Inflammatory macrophage treated with lipopolysaccharide for 1 hour (primary cell): ENCODE measurements around the gene PSMB8.
A peak's percentile ranks its signal among the peaks of the same experiment; 100 is the strongest.
"Not testable (repeated sequence)": the region's sequence is repeated elsewhere in the genome, so short reads cannot be mapped to it uniquely, and the experiment has no call there.

ENCODE experiments used
- DNase-seq, 2 donors: peaks; one replicate each; pipeline ENCODE4 v3.0.0-alpha.2; 2020 to 2022

Gene PSMB8

GRCh38 chr6:32836873-32837272, 7.0 kb downstream of the PSMB8 start:
- DNase-seq, result no peak

- no peak for DNase-seq
These were observed 8.5 kb downstream of the PSMB8 start for GRCh38 chr6:32835167-32835893.

GRCh38 chr6:32833664-32834063, 10.2 kb downstream of the PSMB8 start:
- peak; percentile 26 to 82 for DNase-seq

GRCh38 chr6:32832535-32832934, 11.3 kb downstream of the PSMB8 start:
- no peak for DNase-seq

- DNase-seq, result no peak
These were observed 12.9 kb downstream of the PSMB8 start for GRCh38 chr6:32830936-32831335.

- DNase-seq, result no peak
These were observed 13.8 kb downstream of the PSMB8 start for GRCh38 chr6:32830017-32830416.

- peak in 1 of 2 donors; percentile 31 for DNase-seq
These were observed 14.4 kb downstream of the PSMB8 start for GRCh38 chr6:32829495-32829894.

GRCh38 chr6:32827025-32827424, 16.8 kb downstream of the PSMB8 start:
- no peak for DNase-seq

- no peak for DNase-seq
These were observed 17.9 kb downstream of the PSMB8 start for GRCh38 chr6:32825966-32826365.

- DNase-seq, result no peak
These were observed 24.1 kb downstream of the PSMB8 start for GRCh38 chr6:32819729-32820128.

GRCh38 chr6:32818867-32819266, 25.0 kb downstream of the PSMB8 start:
- no peak for DNase-seq

- peak; percentile 52 to 55 for DNase-seq
These were observed 27.1 kb downstream of the PSMB8 start, which contains the start of gene HLA-DOB for GRCh38 chr6:32816746-32817204. HLA-DOB (minus strand) TSS chr6:32817002; CDS start chr6:32816951, 51 bp downstream.

- DNase-seq, result no peak
These were observed 27.9 kb downstream of the PSMB8 start for GRCh38 chr6:32815996-32816395.

GRCh38 chr6:32815115-32815514, 28.7 kb downstream of the PSMB8 start:
- DNase-seq, result peak in 1 of 2 donors; percentile 51

- DNase-seq, result no peak
These were observed 29.7 kb downstream of the PSMB8 start for GRCh38 chr6:32814145-32814544.

- no peak for DNase-seq
These were observed 34.7 kb downstream of the PSMB8 start for GRCh38 chr6:32809171-32809570.

GRCh38 chr6:32807020-32807580, 36.7 kb downstream of the PSMB8 start:
- no peak for DNase-seq

- DNase-seq, result not testable (repeated sequence)
These were observed 38.4 kb downstream of the PSMB8 start for GRCh38 chr6:32805404-32805803.

- no peak for DNase-seq
These were observed 40.4 kb downstream of the PSMB8 start for GRCh38 chr6:32803416-32803815.

GRCh38 chr6:32799740-32800139, 44.1 kb downstream of the PSMB8 start:
- no peak for DNase-seq

- no peak for DNase-seq
These were observed 44.7 kb downstream of the PSMB8 start for GRCh38 chr6:32799168-32799567.

- DNase-seq, result peak; percentile 69 to 97
These were observed 46.7 kb downstream of the PSMB8 start for GRCh38 chr6:32796848-32797776.

- DNase-seq, result peak; percentile 86 to 94
These were observed 49.3 kb downstream of the PSMB8 start for GRCh38 chr6:32794510-32794909.
